ENCODE results near the gene ESRRB.

Gene ESRRB

GRCh38 chr14:76450476-76450875, 74.5 kb downstream of the ESRRB start:
- no peak for DNase-seq (ENCODE audit: low spot score)

- DNase-seq (ENCODE audit: low spot score) = peak; percentile 24
Measured at GRCh38 chr14:76456200-76456599, 80.3 kb downstream of the ESRRB start.

GRCh38 chr14:76456891-76457586, 81.1 kb downstream of the ESRRB start:
- DNase-seq (ENCODE audit: low spot score) = no peak

GRCh38 chr14:76457841-76458240, 81.9 kb downstream of the ESRRB start:
- no peak for DNase-seq (ENCODE audit: low spot score)

- no peak for DNase-seq (ENCODE audit: low spot score)
Measured at GRCh38 chr14:76461886-76462285, 85.9 kb downstream of the ESRRB start.

GRCh38 chr14:76462330-76462729, 86.4 kb downstream of the ESRRB start:
- DNase-seq (ENCODE audit: low spot score) = no peak

- no peak for DNase-seq (ENCODE audit: low spot score)
Measured at GRCh38 chr14:76463105-76463504, 87.2 kb downstream of the ESRRB start.

- DNase-seq (ENCODE audit: low spot score) = no peak
Measured at GRCh38 chr14:76464856-76465255, 88.9 kb downstream of the ESRRB start.

GRCh38 chr14:76465664-76466063, 89.7 kb downstream of the ESRRB start:
- DNase-seq (ENCODE audit: low spot score) = no peak

- DNase-seq (ENCODE audit: low spot score) = no peak
Measured at GRCh38 chr14:76467711-76468155, 91.8 kb downstream of the ESRRB start.

GRCh38 chr14:76472199-76472723, 96.3 kb downstream of the ESRRB start:
- DNase-seq (ENCODE audit: low spot score) = no peak

GRCh38 chr14:76473481-76474263, 97.7 kb downstream of the ESRRB start:
- no peak for DNase-seq (ENCODE audit: low spot score)

GRCh38 chr14:76480426-76480825, 104.5 kb downstream of the ESRRB start:
- DNase-seq (ENCODE audit: low spot score) = no peak

- no peak for DNase-seq (ENCODE audit: low spot score)
Measured at GRCh38 chr14:76484355-76484754, 108.4 kb downstream of the ESRRB start.

- DNase-seq (ENCODE audit: low spot score) = no peak
Measured at GRCh38 chr14:76486251-76486743, 110.4 kb downstream of the ESRRB start.

GRCh38 chr14:76488551-76488950, 112.6 kb downstream of the ESRRB start:
- no peak for DNase-seq (ENCODE audit: low spot score)

- DNase-seq (ENCODE audit: low spot score) = no peak
Measured at GRCh38 chr14:76489667-76490066, 113.7 kb downstream of the ESRRB start.

- DNase-seq (ENCODE audit: low spot score) = no peak
Measured at GRCh38 chr14:76490111-76490510, 114.2 kb downstream of the ESRRB start.

GRCh38 chr14:76490735-76491134, 114.8 kb downstream of the ESRRB start:
- no peak for DNase-seq (ENCODE audit: low spot score)

GRCh38 chr14:76491172-76491930, 115.4 kb downstream of the ESRRB start:
- no peak for DNase-seq (ENCODE audit: low spot score)

GRCh38 chr14:76495983-76496382, 120.0 kb downstream of the ESRRB start:
- no peak for DNase-seq (ENCODE audit: low spot score)

GRCh38 chr14:76496595-76496994, 120.7 kb downstream of the ESRRB start:
- DNase-seq (ENCODE audit: low spot score) = no peak
